HAP-1 (cell line): ENCODE measurements around the gene FITM2.
A peak's percentile ranks its signal among the peaks of the same experiment; 100 is the strongest.

ENCODE experiments used
- DNase-seq, 2 experiments: peaks; one replicate each; pipeline ENCODE4 v3.0.0-alpha.2; 2016 to 2020; ENCODE audit warnings: low spot score in 2 of 2
- H3K27me3 ChIP-seq: fragments of 250-450 bp; sonication (Bioruptor Pico); 2 replicates; pipeline ENCODE4 v1.5.1; 2020; ENCODE audit warnings: low read depth, mild to moderate bottlenecking, moderate library complexity
- H3K36me3 ChIP-seq: fragments of 250-450 bp; sonication (Bioruptor Pico); replicated peaks from 2 replicates; pipeline ENCODE4 v1.5.1; 2020; ENCODE audit warnings: mild to moderate bottlenecking
- H3K4me1 ChIP-seq: fragments of 250-450 bp; sonication (Bioruptor Pico); 2 replicates; pipeline ENCODE4 v1.5.1; 2020; ENCODE audit warnings: mild to moderate bottlenecking
- H3K4me3 ChIP-seq: fragments of 250-450 bp; sonication (Bioruptor Pico); 2 replicates; pipeline ENCODE4 v1.5.1; 2020; ENCODE audit warnings: mild to moderate bottlenecking, moderate library complexity
- H3K9me3 ChIP-seq: fragments of 250-450 bp; sonication (Bioruptor Pico); 2 replicates; pipeline ENCODE4 v1.5.1; 2020; ENCODE audit warnings: mild to moderate bottlenecking, moderate library complexity
- in situ Hi-C: fragments of 300-500 bp; cut with MboI; formaldehyde crosslinking; loops from 3 replicates; pipeline ENCODE4 v1.14.3; 2020; ENCODE audit warnings: low sequenced_read_pairs, inconsistent platforms, mixed read lengths

FITM2 gene

DNA sequence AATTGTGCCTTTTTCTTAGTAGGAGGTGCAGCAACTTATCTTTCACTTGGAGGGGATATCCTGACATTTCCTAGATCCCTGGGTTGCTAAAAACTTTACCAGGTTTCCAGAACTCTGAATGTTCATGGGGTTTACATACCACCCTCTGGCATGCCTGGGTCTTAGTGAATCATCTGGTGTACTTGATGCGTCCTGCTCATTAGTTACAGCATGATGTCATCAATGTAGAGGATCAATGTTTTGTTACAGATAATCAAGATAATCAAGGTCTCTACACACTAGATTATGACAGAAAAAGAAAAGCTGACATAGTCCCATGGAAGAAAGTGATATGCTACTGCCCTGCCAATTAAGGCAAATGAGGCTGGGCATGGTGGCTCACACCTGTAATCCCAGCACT lies 27.0 kb downstream of the FITM2 start:
- Histone ChIP-seq H3K27me3 (no peaks in the 10 kb centered on the region; the same call in 1 of the 2 replicates), H3K4me3 (no peak overlapping the region), H3K36me3 (no peaks in the 10 kb centered on the region), H3K4me1 (no peaks in the 10 kb centered on the region), H3K9me3 (no peaks in the 10 kb centered on the region)
- in situ Hi-C loops = no loop called here
- no peak for DNase-seq

DNA sequence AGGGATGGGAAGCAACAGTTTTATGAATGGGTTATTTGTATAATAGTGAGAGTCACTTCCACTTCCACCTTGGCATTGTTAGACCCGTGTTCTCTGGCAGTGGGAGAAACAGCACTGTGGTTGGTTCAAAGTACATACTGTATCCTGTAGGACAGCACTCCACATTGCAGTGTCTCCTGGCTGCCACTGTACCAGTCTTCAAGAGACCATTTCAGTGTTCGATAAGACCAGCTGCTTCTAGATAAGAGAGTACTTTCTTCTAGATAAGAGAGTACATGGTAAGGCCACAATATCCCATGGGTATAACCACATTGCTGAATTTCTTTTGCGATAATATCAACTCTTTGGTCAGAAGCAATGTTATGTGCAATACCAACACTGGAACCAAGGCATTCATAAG lies 28.8 kb downstream of the FITM2 start:
- Histone ChIP-seq H3K27me3 (peaks cover 3% of the 10 kb centered on the region; the same call in 1 of the 2 replicates), H3K4me1 (no peaks in the 10 kb centered on the region), H3K36me3 (no peaks in the 10 kb centered on the region), H3K4me3 (no peak overlapping the region), H3K9me3 (no peaks in the 10 kb centered on the region)
- in situ Hi-C loops = no loop called here
- no peak for DNase-seq

DNA sequence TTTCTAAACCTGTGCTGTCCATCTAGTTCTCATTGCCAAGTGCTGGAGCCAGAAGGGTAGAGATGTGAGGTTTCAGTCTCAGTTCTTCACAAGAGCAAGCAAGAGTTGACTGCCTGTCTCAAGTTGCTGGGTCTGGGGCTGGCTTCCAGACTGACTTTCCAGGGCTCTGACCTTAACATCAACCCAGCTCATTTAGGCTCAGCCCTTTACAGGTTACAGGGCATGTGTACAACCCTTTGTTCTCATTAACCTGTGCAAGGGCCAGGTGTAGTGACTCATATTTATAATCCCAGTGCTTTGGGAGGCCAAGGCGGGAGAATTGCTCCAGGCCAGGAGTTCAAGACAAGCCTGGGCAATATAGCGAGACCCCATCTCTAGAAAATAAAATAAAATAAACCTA lies 30.6 kb downstream of the FITM2 start:
- in situ Hi-C loops = no loop called here
- no peaks in the 10 kb centered on the region for H3K9me3 ChIP-seq
- no peaks in the 10 kb centered on the region for H3K36me3 ChIP-seq
- DNase-seq = no peak
- H3K4me3 ChIP-seq = no peak overlapping the region
- no peaks in the 10 kb centered on the region for H3K4me1 ChIP-seq
- peaks cover 7% of the 10 kb centered on the region; the same call in 1 of the 2 replicates for H3K27me3 ChIP-seq

DNA sequence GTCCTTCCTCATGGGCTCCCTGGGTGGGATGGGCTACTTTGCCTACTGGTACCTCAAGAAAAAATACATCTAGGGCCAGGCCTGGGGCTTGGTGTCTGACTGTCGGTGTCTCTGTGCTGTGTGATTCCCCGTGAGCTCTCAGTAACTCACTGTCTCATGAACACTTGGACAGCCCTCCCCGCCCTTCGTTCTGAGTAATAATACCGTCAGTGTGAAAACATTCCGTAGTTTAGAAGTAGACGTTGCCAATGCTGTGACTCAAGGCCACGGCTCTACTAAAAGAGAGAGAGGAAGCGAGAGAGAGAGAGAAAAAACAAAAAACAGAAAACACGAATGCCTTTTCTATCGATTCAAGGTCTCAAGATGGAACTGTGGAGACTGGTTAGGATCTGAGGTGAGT lies 31.8 kb downstream of the FITM2 start:
- no peak for DNase-seq
- H3K4me3 ChIP-seq = no peak overlapping the region
- no peaks in the 10 kb centered on the region for H3K9me3 ChIP-seq
- no peaks in the 10 kb centered on the region for H3K36me3 ChIP-seq
- no peaks in the 10 kb centered on the region for H3K4me1 ChIP-seq
- peaks cover 7% of the 10 kb centered on the region; the same call in 1 of the 2 replicates for H3K27me3 ChIP-seq
- in situ Hi-C loops = no loop called here

DNA sequence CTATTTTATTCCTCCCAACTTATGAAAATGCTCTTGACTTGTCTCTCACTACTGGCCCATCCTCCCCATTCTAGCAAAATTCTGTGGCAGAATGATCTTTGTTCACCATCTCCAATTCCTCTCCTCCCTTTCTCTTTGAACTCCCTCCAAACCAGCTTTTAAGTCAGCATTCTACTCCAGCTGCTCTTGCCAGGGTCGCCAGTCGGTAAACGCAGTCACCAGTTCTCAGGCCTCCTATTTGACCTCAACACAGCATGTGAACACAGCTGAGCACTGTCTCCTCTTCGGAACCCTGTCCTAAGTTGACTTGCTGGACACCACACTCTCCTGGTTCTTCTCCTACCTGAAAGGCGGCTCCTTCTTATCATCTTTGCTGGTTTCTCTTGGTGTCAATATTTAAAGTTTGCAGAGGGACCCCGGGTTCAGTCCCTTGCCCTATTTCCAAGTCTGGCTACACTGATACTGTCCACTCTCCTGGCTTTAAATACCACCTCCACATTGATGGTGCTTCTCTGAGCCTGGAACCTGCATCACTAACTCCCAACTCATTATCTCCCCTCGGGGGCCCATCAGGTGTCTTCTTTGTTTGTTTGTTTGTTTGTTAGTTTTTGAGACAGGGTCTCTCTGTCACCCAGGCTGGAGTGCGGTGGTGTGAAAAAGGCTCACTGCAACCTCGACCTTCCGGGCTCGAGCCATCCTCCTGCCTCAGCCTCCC lies 36.5 kb downstream of the FITM2 start:
- H3K9me3 ChIP-seq = no peaks in the 10 kb centered on the region
- H3K4me3 ChIP-seq = no peak overlapping the region
- in situ Hi-C loops = no loop called here
- H3K36me3 ChIP-seq = no peaks in the 10 kb centered on the region
- DNase-seq = no peak
- no peaks in the 10 kb centered on the region for H3K4me1 ChIP-seq
- peaks cover 7% of the 10 kb centered on the region; the same call in 1 of the 2 replicates for H3K27me3 ChIP-seq

DNA sequence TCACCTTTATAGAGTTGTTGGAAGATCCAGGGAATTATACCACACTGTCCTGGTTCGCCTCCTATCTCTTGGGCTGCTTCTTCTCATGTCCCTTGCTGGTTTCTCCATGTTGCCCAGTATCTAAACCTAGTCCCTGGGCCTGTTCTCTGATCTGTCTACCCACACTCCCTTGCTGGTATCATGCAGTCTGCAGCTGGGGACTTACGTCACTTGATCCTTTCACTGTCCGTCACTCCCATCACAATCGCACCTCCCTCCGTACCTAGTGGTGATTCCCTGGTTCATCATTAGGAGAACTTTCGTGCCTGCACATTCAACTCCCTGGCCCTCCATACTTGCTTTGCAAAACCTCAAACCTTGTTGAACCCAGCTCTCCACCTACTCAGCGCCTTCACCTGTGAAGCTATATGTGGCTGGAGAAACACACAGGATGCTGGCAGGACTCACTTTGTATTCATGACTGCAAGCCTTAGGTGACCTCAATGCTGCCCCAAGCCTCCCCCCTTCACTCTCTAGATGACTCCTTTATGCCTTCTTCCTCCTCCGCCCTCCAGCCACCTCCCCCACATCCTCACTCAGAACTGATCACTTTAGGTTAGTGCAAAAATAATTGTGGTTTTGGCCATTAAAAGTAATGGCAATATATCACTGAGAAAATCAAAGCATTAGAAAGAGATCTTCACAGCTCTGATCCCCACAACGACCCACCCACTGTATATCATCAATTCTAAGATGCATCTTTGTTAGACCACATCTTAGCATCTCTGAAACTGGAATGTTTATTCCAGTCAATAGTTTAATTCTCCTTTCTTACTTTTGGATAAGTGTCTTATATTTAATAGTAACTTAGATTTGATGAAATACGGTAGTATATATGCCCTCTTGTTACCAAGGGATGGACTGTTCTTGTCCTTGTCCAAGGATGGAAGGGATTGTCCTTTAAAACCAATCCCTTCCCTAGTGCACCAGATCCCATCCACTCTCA lies 37.5 kb downstream of the FITM2 start:
- Histone ChIP-seq H3K4me1 (no peaks in the 10 kb centered on the region), H3K9me3 (no peaks in the 10 kb centered on the region), H3K4me3 (no peak overlapping the region), H3K36me3 (no peaks in the 10 kb centered on the region), H3K27me3 (peaks cover 7% of the 10 kb centered on the region; the same call in 1 of the 2 replicates)
- DNase-seq = no peak
- in situ Hi-C loops = no loop called here

DNA sequence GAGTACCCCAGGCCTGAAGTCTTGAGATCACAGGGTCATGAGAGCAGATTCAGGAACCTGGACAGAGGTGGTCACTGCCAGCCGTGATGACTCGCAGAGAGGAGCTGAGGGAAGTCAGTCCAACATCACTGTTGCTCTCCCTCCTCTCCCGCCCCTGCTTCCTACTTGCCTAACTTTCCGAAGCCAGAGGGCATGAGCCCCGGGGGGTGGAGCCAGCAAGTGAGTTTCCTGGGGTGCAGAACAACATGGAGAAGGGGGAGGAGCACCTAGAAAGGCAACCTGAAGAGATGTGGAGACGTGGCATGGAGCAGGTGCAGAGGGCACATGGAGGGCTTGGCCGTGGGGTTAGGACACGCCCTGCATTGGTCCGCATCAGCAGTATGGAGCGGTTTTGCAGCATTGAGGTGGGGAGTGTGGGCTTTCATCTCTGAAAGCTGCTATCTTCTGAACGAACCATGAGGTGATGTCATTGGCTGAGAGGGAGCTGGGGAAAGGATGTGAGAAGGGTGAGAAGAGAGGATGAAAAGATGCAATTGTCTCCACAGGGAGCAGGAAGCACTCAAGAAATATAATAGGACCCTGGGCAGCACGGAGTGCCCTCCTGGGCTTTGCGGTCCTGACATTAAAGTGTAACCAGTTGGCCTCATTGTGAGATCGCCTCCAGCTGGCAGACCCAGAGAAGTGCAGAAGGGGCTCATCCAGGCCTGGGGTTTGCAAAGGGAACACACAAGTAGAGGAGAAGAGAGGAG lies 38.9 kb downstream of the FITM2 start:
- H3K27me3 ChIP-seq = peaks cover 4% of the 10 kb centered on the region; the same call in 1 of the 2 replicates
- no peaks in the 10 kb centered on the region for H3K36me3 ChIP-seq
- no peak overlapping the region for H3K4me3 ChIP-seq
- DNase-seq = no peak
- H3K4me1 ChIP-seq = no peaks in the 10 kb centered on the region
- no peaks in the 10 kb centered on the region for H3K9me3 ChIP-seq
- in situ Hi-C loops = no loop called here

DNA sequence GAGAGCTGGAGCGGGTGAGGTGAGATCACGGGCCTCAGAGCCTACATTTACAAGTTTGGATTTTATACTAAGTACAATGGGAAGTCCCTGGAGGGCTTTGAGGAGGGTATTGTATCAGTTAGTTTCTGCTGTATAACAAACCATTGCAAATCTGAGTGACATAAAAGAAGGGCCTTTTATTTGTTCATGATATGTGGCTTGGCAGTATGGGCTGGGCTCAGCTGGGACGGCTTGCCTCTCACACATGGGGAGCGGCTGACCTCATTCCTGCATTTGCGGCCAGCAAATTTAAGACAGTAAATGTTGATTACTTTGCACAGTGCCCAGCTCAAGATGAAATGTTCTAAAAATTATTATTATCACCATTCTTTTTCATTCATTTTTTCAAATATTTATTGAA lies 42.2 kb downstream of the FITM2 start:
- no peaks in the 10 kb centered on the region for H3K4me1 ChIP-seq
- in situ Hi-C loops = no loop called here
- H3K9me3 ChIP-seq = no peaks in the 10 kb centered on the region
- H3K36me3 ChIP-seq = no peaks in the 10 kb centered on the region
- DNase-seq = no peak
- H3K27me3 ChIP-seq = no peaks in the 10 kb centered on the region
- no peak overlapping the region for H3K4me3 ChIP-seq

DNA sequence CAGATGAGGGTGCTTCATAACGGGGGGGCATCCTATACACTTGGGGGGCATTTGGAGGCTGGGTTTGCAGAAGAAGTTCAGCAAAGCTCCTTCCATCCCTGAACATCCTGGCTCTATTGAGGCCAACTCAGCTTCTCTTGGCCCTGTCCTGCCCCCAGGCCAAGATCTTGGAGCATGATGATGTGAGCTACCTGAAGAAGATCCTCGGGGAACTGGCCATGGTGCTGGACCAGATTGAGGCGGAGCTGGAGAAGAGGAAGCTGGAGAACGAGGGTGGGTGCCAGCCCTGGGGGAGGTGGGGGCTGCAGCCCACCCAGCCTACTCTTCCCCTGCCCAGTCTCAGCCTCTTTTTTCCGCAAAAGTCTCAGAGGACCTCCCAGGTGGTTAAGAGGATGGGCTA lies 46.7 kb downstream of the FITM2 start:
- in situ Hi-C loops = no loop called here
- no peaks in the 10 kb centered on the region for H3K4me1 ChIP-seq
- peak in 1 of 2 experiments; percentile 23 for DNase-seq
- H3K9me3 ChIP-seq = no peaks in the 10 kb centered on the region
- no peaks in the 10 kb centered on the region for H3K36me3 ChIP-seq
- no peak overlapping the region for H3K4me3 ChIP-seq
- no peaks in the 10 kb centered on the region for H3K27me3 ChIP-seq

DNA sequence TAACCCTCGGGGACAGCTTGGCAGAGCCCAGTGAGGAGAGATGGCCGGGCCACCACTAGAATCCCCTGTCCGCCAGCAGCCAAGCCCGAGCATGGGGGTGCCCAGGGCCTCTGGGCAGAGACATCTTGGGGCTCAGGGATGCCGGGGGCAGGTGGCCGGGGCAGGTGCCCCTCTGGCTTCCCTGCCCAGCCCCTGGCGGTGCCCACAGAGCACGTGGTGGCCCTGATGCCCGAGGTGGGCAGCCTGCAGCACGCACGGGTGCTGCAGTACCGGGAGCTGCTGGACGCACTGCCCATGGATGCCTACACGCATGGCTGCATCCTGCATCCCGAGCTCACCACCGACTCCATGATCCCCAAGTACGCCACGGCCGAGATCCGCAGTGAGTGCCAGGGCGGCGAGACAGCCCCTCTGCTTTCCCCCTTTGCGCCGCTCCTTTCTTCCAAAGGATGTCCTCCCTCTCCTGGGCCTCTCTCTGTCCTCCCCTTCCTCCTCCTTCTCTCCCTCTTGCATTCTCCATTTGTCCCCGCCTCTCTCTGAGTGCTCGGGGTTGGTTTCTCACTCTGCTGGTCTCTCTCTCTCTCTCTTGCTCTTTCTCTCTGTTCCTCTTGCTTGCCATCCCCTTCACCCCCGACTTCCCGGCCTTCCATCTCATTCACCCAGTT lies 52.6 kb downstream of the FITM2 start:
- no peak overlapping the region for H3K4me3 ChIP-seq
- no peaks in the 10 kb centered on the region for H3K4me1 ChIP-seq
- H3K36me3 ChIP-seq = no peaks in the 10 kb centered on the region
- no peaks in the 10 kb centered on the region for H3K27me3 ChIP-seq
- DNase-seq = no peak
- in situ Hi-C loops = no loop called here
- no peaks in the 10 kb centered on the region for H3K9me3 ChIP-seq

DNA sequence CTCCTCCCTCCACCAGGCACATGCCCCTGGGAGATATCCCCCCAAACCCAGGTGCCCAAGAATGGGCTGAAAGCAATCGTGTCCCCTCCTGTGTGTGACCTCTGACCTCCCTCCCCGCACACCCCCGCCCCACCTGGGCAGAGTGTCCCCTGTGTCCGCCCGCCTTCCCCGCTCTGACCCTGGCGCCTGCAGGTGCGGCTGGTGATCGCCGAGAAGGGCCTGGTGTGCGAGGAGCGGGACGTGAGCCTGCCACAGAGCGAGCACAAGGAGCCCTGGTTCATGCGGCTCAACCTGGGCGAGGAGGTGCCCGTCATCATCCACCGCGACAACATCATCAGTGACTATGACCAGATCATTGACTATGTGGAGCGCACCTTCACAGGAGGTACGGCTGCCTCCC lies 54.0 kb downstream of the FITM2 start:
- H3K9me3 ChIP-seq = no peaks in the 10 kb centered on the region
- no peaks in the 10 kb centered on the region for H3K27me3 ChIP-seq
- no peak for DNase-seq
- H3K4me3 ChIP-seq = no peak overlapping the region
- in situ Hi-C loops = no loop called here
- H3K4me1 ChIP-seq = no peaks in the 10 kb centered on the region
- H3K36me3 ChIP-seq = no peaks in the 10 kb centered on the region

DNA sequence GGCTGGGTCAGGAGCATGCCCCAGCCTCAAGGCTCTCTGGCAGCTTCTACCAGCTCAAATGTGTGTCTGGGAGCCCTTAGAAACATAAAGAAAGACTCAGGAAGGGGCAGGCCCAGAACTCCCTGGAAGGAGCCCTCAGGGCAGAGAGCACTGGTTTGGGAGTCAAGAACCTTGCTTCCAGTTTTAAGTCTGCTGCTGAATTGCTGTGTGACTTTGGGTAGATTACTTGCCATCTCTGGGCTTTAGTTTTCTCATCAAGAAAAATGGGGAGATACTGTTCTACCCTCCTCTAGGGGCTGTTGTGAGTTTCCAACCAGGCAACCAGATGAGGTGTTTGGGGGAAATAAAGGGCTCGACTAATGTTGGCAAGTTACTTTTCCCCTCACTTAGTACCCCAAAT lies 55.1 kb downstream of the FITM2 start:
- Histone ChIP-seq H3K9me3 (no peaks in the 10 kb centered on the region), H3K27me3 (no peaks in the 10 kb centered on the region), H3K36me3 (no peaks in the 10 kb centered on the region), H3K4me3 (no peak overlapping the region), H3K4me1 (no peaks in the 10 kb centered on the region)
- DNase-seq = no peak
- in situ Hi-C loops = no loop called here

DNA sequence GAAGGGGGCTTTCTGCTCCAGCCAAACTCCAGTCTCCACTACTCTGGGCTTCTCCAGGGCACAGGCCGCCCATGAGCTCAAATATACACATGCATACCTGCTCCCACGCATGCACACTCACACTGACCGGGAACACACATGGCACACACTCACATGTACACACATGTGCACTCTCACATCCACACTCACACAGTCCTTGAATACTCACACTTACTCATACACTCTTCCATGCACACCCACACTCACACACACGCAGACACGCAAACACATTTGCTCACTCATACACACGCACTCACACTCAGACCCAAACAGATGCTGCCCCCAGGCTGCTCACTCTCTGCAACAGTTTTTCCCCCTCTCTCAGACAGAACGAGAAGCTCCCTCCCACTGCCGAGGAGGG lies 56.9 kb downstream of the FITM2 start:
- Histone ChIP-seq H3K4me1 (no peaks in the 10 kb centered on the region), H3K27me3 (no peaks in the 10 kb centered on the region), H3K36me3 (no peaks in the 10 kb centered on the region), H3K9me3 (no peaks in the 10 kb centered on the region), H3K4me3 (no peak overlapping the region)
- in situ Hi-C loops = no loop called here
- no peak for DNase-seq
